MCF 10A (cell line): ENCODE measurements around the gene TKTL1. TPM values are rescaled to one million over a fixed set of nuclear protein-coding genes. Genes with fewer than 3 reads are reported as not detected.

Experiments used
- BruUV-seq: library from RNA; stranded (reverse); fragments of 400-500 nt; replicated peaks from 2 replicates; lab custom pipeline; 2021; lab: Mats Ljungman, UMichigan
- CTCF ChIA-PET: fragments of 300-600 bp; sonication (Branson Sonifier 250); formaldehyde crosslinking; extraction: SDS; loops from one replicate; lab custom pipeline; 2021; ENCODE audit warnings: antibody characterized with exemption, inconsistent platforms; lab: Yijun Ruan, JAX
- POLR2A ChIA-PET: fragments of 300-600, 350-650 bp; sonication (Branson Sonifier 250); formaldehyde crosslinking; extraction: SDS; loops from one replicate; lab custom pipeline; 2020; ENCODE audit warnings: antibody characterized with exemption, inconsistent platforms; lab: Yijun Ruan, JAX
- DNase-seq: peaks from one replicate; pipeline ENCODE4 v3.0.0-alpha.2; 2018; ENCODE audit not compliant: unreplicated experiment
- H3K27ac Mint-ChIP-seq: one replicate; pipeline ENCODE4 v1.8.0; 2022; ENCODE audit warnings: mild to moderate bottlenecking, low read depth, mixed read lengths; ENCODE audit not compliant: unreplicated experiment
- H3K27me3 Mint-ChIP-seq: one replicate; pipeline ENCODE4 v1.8.0; 2022; ENCODE audit warnings: mixed read lengths; ENCODE audit not compliant: insufficient read depth, unreplicated experiment
- H3K36me3 Mint-ChIP-seq: one replicate; pipeline ENCODE4 v1.8.0; 2022; ENCODE audit warnings: mild to moderate bottlenecking, moderate library complexity, mixed read lengths; ENCODE audit not compliant: insufficient read depth, unreplicated experiment
- H3K4me1 Mint-ChIP-seq: one replicate; pipeline ENCODE4 v1.8.0; 2022; ENCODE audit warnings: mixed read lengths; ENCODE audit not compliant: insufficient read depth, unreplicated experiment
- H3K4me3 Mint-ChIP-seq: one replicate; pipeline ENCODE4 v1.8.0; 2022; ENCODE audit warnings: mild to moderate bottlenecking, moderate library complexity, mixed read lengths; ENCODE audit not compliant: unreplicated experiment
- H3K9me3 Mint-ChIP-seq: one replicate; pipeline ENCODE4 v1.8.0; 2022; ENCODE audit warnings: mixed read lengths; ENCODE audit not compliant: unreplicated experiment
- intact Hi-C: fragments of 100-400 bp; cut with micrococcal nuclease; formaldehyde crosslinking; loops from 2 replicates; pipeline ENCODE4 v1.14.1; 2022
- total RNA-seq: library from RNA; stranded (reverse); gene quantifications from 2 replicates; pipeline ENCODE4 v1.2.3, GENCODE V29; 2022
- TF ChIP-seq, protein P1 (sequence below): fragments of 200-600 bp; IDR thresholded peaks from one replicate; pipeline ENCODE4 v1.8.0; 2022; ENCODE audit warnings: antibody characterized with exemption, mild to moderate bottlenecking; ENCODE audit not compliant: unreplicated experiment

TKTL1 gene
- total RNA-seq, 1 experiment from 2014 or later = not detected

GRCh38 chrX:154358829-154359228, 63.2 kb downstream of the TKTL1 start:
- BruUV-seq = no TSS peak
- no peaks in the 10 kb centered on the region for H3K9me3 Mint-ChIP-seq
- H3K4me3 Mint-ChIP-seq = no peak overlapping the region

GRCh38 chrX:154359362-154360154, 64.0 kb downstream of the TKTL1 start:
- BruUV-seq = TSS peak; percentile 43
- Mint-ChIP-seq H3K9me3 (no peaks in the 10 kb centered on the region), H3K27ac (no peak overlapping the region), H3K4me1 (peaks cover 5% of the 10 kb centered on the region), H3K4me3 (no peak overlapping the region), H3K36me3 (peaks cover 78% of the 10 kb centered on the region), H3K27me3 (no peaks in the 10 kb centered on the region)
- POLR2A ChIA-PET = no interaction called here
- DNase-seq = no peak
- CTCF ChIA-PET = no interaction called here
- intact Hi-C loops = no loop called here
- TF ChIP-seq, protein P1, sequence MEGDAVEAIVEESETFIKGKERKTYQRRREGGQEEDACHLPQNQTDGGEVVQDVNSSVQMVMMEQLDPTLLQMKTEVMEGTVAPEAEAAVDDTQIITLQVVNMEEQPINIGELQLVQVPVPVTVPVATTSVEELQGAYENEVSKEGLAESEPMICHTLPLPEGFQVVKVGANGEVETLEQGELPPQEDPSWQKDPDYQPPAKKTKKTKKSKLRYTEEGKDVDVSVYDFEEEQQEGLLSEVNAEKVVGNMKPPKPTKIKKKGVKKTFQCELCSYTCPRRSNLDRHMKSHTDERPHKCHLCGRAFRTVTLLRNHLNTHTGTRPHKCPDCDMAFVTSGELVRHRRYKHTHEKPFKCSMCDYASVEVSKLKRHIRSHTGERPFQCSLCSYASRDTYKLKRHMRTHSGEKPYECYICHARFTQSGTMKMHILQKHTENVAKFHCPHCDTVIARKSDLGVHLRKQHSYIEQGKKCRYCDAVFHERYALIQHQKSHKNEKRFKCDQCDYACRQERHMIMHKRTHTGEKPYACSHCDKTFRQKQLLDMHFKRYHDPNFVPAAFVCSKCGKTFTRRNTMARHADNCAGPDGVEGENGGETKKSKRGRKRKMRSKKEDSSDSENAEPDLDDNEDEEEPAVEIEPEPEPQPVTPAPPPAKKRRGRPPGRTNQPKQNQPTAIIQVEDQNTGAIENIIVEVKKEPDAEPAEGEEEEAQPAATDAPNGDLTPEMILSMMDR = no peak

More at GRCh38 chrX:154358829-154359228, 63.2 kb downstream of the TKTL1 start:
- no peak for DNase-seq
- TF ChIP-seq, protein P1 = no peak
- Mint-ChIP-seq H3K36me3 (peaks cover 80% of the 10 kb centered on the region), H3K4me1 (peaks cover 5% of the 10 kb centered on the region), H3K27me3 (no peaks in the 10 kb centered on the region), H3K27ac (no peak overlapping the region)
- ChIA-PET CTCF (no interaction called here), POLR2A (no interaction called here)
- intact Hi-C loops = no loop called here

- TF ChIP-seq, protein P1 = no peak
- intact Hi-C loops = no loop called here
- CTCF ChIA-PET = no interaction called here
- DNase-seq = no peak
- H3K4me1 Mint-ChIP-seq = peaks cover 5% of the 10 kb centered on the region
- POLR2A ChIA-PET = no interaction called here
- no peak overlapping the region for H3K4me3 Mint-ChIP-seq
- H3K27me3 Mint-ChIP-seq = no peaks in the 10 kb centered on the region
- no TSS peak for BruUV-seq
- H3K27ac Mint-ChIP-seq = no peak overlapping the region
- H3K9me3 Mint-ChIP-seq = no peaks in the 10 kb centered on the region
- peaks cover 76% of the 10 kb centered on the region for H3K36me3 Mint-ChIP-seq
Observed at GRCh38 chrX:154360155-154360713, 64.6 kb downstream of the TKTL1 start.

GRCh38 chrX:154362085-154362742, 66.6 kb downstream of the TKTL1 start:
- Mint-ChIP-seq H3K4me3 (no peak overlapping the region), H3K4me1 (peaks cover 5% of the 10 kb centered on the region), H3K9me3 (no peaks in the 10 kb centered on the region), H3K36me3 (peaks cover 80% of the 10 kb centered on the region), H3K27ac (no peak overlapping the region), H3K27me3 (no peaks in the 10 kb centered on the region)
- no TSS peak for BruUV-seq
- intact Hi-C loops = no loop called here
- CTCF ChIA-PET = no interaction called here
- TF ChIP-seq, protein P1 = no peak
- POLR2A ChIA-PET = no interaction called here
- DNase-seq = no peak
